ENCODE results near the gene RAB3IL1. TPM values are rescaled to one million over a fixed set of nuclear protein-coding genes. Genes with fewer than 3 reads are reported as not detected.

The RAB3IL1 gene
- total RNA-seq, 4 donors from 2014 or later = 6.1 to 10.9 (median 7.8) TPM

GRCh38 chr11:61854966-61855714 is 62.2 kb downstream of the RAB3IL1 start:
- 87 to 90% methylated on average over 8 to 14 of the region's 14 CpGs for WGBS, 2 donors
- no peak for DNase-seq (ENCODE audit: low spot score in 2 of 2)
- H3K4me3 ChIP-seq (ENCODE audit: low read depth, poor library complexity, severe bottlenecking) = no peak overlapping the region
- TF ChIP-seq POLR2A (IDR thresholded peaks at IDR 0.05) (no peak), CTCF (IDR thresholded peaks at IDR 0.05) (no peak)
- intact Hi-C loops (cut with DNase I; ENCODE audit: low total_unique reads) = no loop called here

- intact Hi-C loops (cut with DNase I; ENCODE audit: low total_unique reads) = no loop called here
- 83 to 89% methylated on average over 17 of the region's 17 CpGs for WGBS, 2 donors
- H3K4me3 ChIP-seq (ENCODE audit: low read depth, poor library complexity, severe bottlenecking) = no peak overlapping the region
- no peak for DNase-seq (ENCODE audit: low spot score in 2 of 2)
- TF ChIP-seq POLR2A (IDR thresholded peaks at IDR 0.05) (no peak), CTCF (IDR thresholded peaks at IDR 0.05) (no peak)
Measured at GRCh38 chr11:61854206-61854895, 63.0 kb downstream of the RAB3IL1 start.

GRCh38 chr11:61853698-61854169 is 63.6 kb downstream of the RAB3IL1 start:
- TF ChIP-seq POLR2A (IDR thresholded peaks at IDR 0.05) = no peak
- TF ChIP-seq CTCF (IDR thresholded peaks at IDR 0.05) = no peak
- DNase-seq (ENCODE audit: low spot score in 2 of 2) = no peak
- H3K4me3 ChIP-seq (ENCODE audit: low read depth, poor library complexity, severe bottlenecking) = no peak overlapping the region
- WGBS, 2 donors = 61 to 76% methylated on average over 3 to 13 of the region's 13 CpGs
- intact Hi-C loops (cut with DNase I; ENCODE audit: low total_unique reads) = no loop called here

- DNase-seq (ENCODE audit: low spot score in 2 of 2) = no peak
- no peak for TF ChIP-seq CTCF (IDR thresholded peaks at IDR 0.05)
- TF ChIP-seq POLR2A (IDR thresholded peaks at IDR 0.05) = no peak
- WGBS, 2 donors = 91 to 92% methylated on average over 6 of the region's 6 CpGs
- no peak overlapping the region for H3K4me3 ChIP-seq (ENCODE audit: low read depth, poor library complexity, severe bottlenecking)
- intact Hi-C loops (cut with DNase I; ENCODE audit: low total_unique reads) = no loop called here
Measured at GRCh38 chr11:61851900-61852295, 65.5 kb downstream of the RAB3IL1 start.

GRCh38 chr11:61851113-61851899 is 66.1 kb downstream of the RAB3IL1 start:
- WGBS, 2 donors = 75 to 80% methylated on average over 23 to 24 of the region's 24 CpGs
- no peak for TF ChIP-seq CTCF (IDR thresholded peaks at IDR 0.05)
- TF ChIP-seq POLR2A (IDR thresholded peaks at IDR 0.05) = no peak
- intact Hi-C loops (cut with DNase I; ENCODE audit: low total_unique reads) = no loop called here
- no peak overlapping the region for H3K4me3 ChIP-seq (ENCODE audit: low read depth, poor library complexity, severe bottlenecking)
- no peak for DNase-seq (ENCODE audit: low spot score in 2 of 2)
